SK-N-SH treated with all-trans-retinoic acid at 6 μM for 48 hours (cell line): ENCODE data around the gene PPM1H.

Source experiments
- ATAC-seq: fragments of 200-7000 bp; cut with Tn5 transposase; 3 replicates; pipeline ENCODE4 v1.9.1; 2020; ENCODE audit warnings: mild to moderate bottlenecking, moderate library complexity
- ARNTL ChIP-seq: fragments of 450-650 bp; formaldehyde crosslinking; IDR thresholded peaks from 2 replicates; pipeline ENCODE4 v1.5.0; 2020; ENCODE audit warnings: low read depth, mild to moderate bottlenecking, moderate library complexity, borderline replicate concordance
- ESRRG ChIP-seq: fragments of 250-450 bp; sonication (Bioruptor Pico); IDR thresholded peaks from 2 replicates; pipeline ENCODE4 v1.6.1; 2021; ENCODE audit warnings: mild to moderate bottlenecking
- GLIS3 ChIP-seq: fragments of 250-450 bp; sonication (Bioruptor Pico); IDR thresholded peaks from 2 replicates; pipeline ENCODE4 v1.5.0; 2020; ENCODE audit warnings: mild to moderate bottlenecking, moderate library complexity
- ISL1 ChIP-seq: fragments of 250-450 bp; sonication (Bioruptor Pico); IDR thresholded peaks from 2 replicates; pipeline ENCODE4 v2.1.2; 2022; ENCODE audit warnings: mild to moderate bottlenecking, moderate library complexity
- OSR1 ChIP-seq: fragments of 250-450 bp; sonication (Bioruptor Pico); IDR thresholded peaks from 2 replicates; pipeline ENCODE4 v1.8.0; 2022; ENCODE audit warnings: moderate library complexity, mild to moderate bottlenecking, inconsistent platforms
- PPARA ChIP-seq: fragments of 250-450 bp; sonication (Bioruptor Pico); IDR thresholded peaks from 2 replicates; pipeline ENCODE4 v1.5.0; 2020; ENCODE audit warnings: mild to moderate bottlenecking, borderline replicate concordance
- SNAI2 ChIP-seq: fragments of 250-450 bp; sonication (Bioruptor Pico); IDR thresholded peaks from 2 replicates; pipeline ENCODE4 v1.5.0; 2020; ENCODE audit warnings: mild to moderate bottlenecking, moderate library complexity
- TOX ChIP-seq: fragments of 250-450 bp; sonication (Bioruptor Pico); IDR thresholded peaks from 2 replicates; pipeline ENCODE4 v1.8.0; 2021; ENCODE audit warnings: mild to moderate bottlenecking, moderate library complexity, borderline replicate concordance
- ZC3H10 ChIP-seq: fragments of 250-450 bp; sonication (Bioruptor Pico); IDR thresholded peaks from 2 replicates; pipeline ENCODE4 v1.5.1; 2021; ENCODE audit warnings: mild to moderate bottlenecking, moderate library complexity
- ZFP3 ChIP-seq: fragments of 250-450 bp; sonication (Bioruptor Pico); IDR thresholded peaks from 2 replicates; pipeline ENCODE4 v1.5.0; 2020; ENCODE audit warnings: mild to moderate bottlenecking, moderate library complexity
- ZFP30 ChIP-seq: fragments of 450-650 bp; formaldehyde crosslinking; IDR thresholded peaks from 2 replicates; pipeline ENCODE4 v1.5.0; 2022; ENCODE audit warnings: mild to moderate bottlenecking, moderate library complexity
- ZNF8 ChIP-seq: fragments of 450-650 bp; formaldehyde crosslinking; IDR thresholded peaks from 2 replicates; pipeline ENCODE4 v1.5.0; 2020; ENCODE audit warnings: mild to moderate bottlenecking, moderate library complexity
- TF ChIP-seq, protein P1 (sequence below): fragments of 250-450 bp; sonication (Bioruptor Pico); IDR thresholded peaks from 2 replicates; pipeline ENCODE4 v1.5.1; 2020; ENCODE audit warnings: low read depth, mild to moderate bottlenecking, moderate library complexity
- TF ChIP-seq, protein P2 (sequence below): fragments of 250-450 bp; sonication (Bioruptor Pico); IDR thresholded peaks from 2 replicates; pipeline ENCODE4 v1.5.1; 2021; ENCODE audit warnings: mild to moderate bottlenecking, moderate library complexity
- TF ChIP-seq, protein P3 (sequence below): fragments of 250-450 bp; sonication (Bioruptor Pico); IDR thresholded peaks from 2 replicates; pipeline ENCODE4 v1.8.0; 2020; ENCODE audit warnings: mild to moderate bottlenecking, moderate library complexity, borderline replicate concordance
- TF ChIP-seq, protein P4 (sequence below): fragments of 250-450 bp; sonication (Bioruptor Pico); IDR thresholded peaks from 2 replicates; pipeline ENCODE4 v1.5.0; 2020; ENCODE audit warnings: mild to moderate bottlenecking, moderate library complexity

The PPM1H gene

DNA sequence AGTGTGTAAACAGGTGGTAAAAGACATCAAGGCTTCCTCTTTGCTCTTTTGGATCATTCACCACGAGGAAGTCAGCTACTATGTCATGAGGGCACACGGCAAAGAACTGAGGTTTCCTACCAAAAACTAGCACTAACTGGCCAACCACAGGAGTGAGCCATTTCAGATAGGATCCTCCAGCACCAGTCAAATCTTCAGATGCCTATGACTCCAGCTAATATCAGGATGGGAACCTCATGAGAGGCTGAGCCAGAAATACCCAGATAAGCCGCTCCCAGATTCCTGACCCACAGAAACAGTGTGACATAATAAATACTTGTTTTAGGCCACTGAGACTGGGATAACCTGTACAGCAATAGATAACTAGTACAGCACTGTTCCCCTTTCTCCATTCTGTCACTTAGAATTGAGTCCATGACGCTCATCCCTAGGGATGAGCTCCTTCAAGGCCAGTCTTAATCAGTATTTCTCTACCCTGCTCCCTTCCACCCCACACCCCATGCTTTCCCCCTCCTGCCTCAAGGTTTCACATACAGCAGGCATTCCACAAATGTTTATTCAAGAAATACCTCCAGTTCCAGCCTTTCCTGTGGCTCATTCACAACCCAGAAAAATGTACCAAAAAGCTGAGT is 68.4 kb downstream of the PPM1H start:
- ATAC-seq: peak; percentile 74
- TF ChIP-seq, protein P1, sequence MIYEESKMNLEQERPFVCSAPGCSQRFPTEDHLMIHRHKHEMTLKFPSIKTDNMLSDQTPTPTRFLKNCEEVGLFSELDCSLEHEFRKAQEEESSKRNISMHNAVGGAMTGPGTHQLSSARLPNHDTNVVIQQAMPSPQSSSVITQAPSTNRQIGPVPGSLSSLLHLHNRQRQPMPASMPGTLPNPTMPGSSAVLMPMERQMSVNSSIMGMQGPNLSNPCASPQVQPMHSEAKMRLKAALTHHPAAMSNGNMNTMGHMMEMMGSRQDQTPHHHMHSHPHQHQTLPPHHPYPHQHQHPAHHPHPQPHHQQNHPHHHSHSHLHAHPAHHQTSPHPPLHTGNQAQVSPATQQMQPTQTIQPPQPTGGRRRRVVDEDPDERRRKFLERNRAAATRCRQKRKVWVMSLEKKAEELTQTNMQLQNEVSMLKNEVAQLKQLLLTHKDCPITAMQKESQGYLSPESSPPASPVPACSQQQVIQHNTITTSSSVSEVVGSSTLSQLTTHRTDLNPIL: no peak

DNA sequence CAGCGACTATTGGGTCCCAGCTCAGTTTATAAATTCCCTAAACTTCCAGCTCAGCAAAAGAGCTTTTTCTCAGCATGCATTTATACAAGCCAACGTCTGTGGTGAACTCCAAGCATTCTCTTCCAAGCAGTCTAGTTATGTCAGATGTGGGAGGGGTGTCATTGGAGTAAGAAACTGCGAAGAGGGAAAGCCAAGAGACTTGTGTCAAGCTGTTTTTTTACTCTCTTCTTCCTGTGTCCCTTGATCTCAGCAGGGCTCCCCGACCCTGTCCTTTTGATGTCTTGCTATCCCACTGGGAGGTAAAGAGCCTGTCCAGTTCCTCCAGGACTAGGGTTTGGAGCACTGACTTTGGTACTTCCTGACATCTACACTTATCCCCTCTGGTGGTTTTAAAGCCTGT is 69.0 kb downstream of the PPM1H start:
- TF ChIP-seq ESRRG (CRISPR knock-in tag) (no peak), SNAI2 (no peak), ZFP3 (CRISPR knock-in tag) (no peak)
- ATAC-seq: no peak

DNA sequence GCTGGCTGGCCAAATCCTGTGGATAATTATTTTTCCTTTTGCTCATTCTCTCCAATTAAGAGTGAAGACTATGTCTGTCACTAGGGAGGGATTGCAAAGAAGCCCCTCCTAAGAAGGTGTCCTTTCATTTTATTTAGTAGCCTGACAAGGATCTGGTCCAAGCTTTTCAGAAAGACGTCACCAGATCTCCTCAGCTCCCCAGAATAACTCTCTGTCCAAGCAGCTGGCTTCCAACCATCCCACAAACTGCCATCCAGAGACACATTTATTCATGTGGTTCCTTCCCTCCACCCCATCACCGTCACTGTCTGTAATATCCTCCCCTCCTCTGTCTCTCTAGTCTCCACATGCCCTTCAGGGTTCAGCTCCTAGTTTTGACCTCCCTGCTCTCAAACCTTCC is 69.9 kb downstream of the PPM1H start:
- TF ChIP-seq OSR1 (CRISPR knock-in tag): no peak
- no peak for TF ChIP-seq SNAI2
- TF ChIP-seq ESRRG (CRISPR knock-in tag): no peak
- TF ChIP-seq ZFP3 (CRISPR knock-in tag): no peak
- no peak for TF ChIP-seq ARNTL (CRISPR knock-in tag)
- TF ChIP-seq, protein P1: no peak
- no peak for TF ChIP-seq ZC3H10
- TF ChIP-seq, protein P2, sequence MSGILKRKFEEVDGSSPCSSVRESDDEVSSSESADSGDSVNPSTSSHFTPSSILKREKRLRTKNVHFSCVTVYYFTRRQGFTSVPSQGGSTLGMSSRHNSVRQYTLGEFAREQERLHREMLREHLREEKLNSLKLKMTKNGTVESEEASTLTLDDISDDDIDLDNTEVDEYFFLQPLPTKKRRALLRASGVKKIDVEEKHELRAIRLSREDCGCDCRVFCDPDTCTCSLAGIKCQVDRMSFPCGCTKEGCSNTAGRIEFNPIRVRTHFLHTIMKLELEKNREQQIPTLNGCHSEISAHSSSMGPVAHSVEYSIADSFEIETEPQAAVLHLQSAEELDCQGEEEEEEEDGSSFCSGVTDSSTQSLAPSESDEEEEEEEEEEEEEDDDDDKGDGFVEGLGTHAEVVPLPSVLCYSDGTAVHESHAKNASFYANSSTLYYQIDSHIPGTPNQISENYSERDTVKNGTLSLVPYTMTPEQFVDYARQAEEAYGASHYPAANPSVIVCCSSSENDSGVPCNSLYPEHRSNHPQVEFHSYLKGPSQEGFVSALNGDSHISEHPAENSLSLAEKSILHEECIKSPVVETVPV: no peak
- no peak for TF ChIP-seq ZNF8 (CRISPR knock-in tag)
- no peak for TF ChIP-seq PPARA (CRISPR knock-in tag)
- TF ChIP-seq, all 23 proteins: peak for 0
- ATAC-seq: no peak

DNA sequence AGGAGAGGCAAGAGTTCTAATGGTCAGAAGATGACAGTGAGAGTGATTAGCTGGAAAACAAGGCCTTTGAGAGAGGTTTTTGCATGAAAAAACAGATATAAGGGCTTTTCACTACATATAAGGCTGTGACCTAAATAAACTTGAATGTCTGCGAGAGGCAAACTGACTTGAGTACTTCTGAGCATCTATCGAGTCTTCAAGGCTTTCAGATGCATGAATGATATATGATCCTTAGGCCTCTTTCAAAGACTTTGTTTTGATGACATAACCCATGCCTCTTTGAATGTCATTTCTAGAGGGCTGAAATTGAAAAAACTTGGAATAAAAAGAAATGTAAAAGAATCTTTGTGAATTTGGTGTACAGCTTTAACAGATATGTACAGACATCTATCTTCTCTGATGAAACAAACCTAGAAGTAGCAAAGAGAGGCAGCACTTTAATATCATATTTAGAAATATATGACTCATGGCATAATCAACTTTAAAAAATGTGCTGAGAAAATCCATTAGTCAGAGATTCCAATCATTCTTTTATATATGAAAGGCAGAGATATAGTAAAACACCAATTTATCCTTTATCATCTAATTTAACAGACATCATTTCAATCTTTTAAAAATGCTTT is 72.6 kb downstream of the PPM1H start:
- TF ChIP-seq ISL1 (CRISPR knock-in tag): peak; percentile 95
- no peak for TF ChIP-seq ZFP30 (CRISPR knock-in tag)
- TF ChIP-seq, all 23 proteins: peak for 1
- ATAC-seq: peak; percentile 78

DNA sequence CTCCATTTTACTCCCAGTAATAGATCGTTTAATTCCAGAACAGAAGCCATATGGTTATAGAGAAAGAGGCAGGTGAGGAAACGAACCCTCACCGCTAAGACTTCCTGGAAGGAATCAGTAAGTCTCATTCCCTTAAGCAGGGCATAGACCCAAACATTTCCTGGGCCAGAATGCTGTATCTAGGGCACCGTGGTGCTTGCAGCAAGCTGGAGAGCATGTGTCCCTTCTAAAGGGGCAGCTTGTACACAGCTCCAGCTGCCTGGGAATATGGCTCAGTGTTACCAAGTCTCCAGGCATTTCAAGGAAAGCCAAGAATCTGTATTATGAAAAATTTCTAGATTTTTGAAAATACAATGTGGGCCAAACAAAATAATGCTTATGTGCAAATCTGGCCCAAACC is 73.4 kb downstream of the PPM1H start:
- no peak for TF ChIP-seq PPARA (CRISPR knock-in tag)
- ATAC-seq: peak; percentile 38

DNA sequence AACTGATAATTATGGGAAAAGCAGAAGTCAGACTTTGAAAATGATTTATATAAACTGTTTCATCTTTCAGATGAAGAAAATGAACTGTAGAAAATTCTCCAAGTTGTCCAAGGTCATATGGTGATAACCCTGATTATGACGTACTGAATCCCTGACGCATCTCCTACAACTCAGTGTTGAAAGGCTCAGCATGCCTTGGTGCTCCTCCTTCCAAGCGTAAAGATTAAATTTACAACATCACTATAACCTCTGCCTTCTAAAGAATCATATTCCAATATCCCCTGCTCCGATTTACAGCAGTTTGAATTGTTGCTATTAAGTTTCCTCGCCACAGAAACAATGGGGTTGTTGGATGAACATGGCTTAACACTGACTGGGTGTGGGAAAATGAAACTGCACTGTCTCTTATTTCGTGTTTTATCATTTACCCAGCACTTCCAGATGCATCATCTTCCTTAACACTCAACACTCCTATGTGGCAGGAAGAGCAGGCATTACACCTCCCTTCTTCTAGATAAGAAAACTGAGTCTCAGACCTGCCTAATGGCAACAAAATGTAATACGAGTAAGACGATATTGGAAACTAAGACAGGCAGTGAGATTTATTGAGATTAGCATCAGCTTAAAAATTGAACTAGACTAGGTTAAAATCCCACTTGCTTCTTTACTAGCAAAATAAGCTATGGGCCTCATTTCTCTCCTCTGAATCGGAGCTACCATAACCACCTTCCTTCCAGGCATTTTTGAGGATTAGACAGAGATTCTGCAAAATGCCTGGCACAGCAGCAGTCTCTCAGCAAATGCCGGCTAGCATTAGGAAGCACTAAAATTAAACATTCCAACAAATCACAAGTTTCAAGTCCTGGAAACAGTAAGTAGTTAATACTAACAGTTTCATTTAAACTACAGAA is 74.2 kb downstream of the PPM1H start:
- TF ChIP-seq ZNF8 (CRISPR knock-in tag) (no peak), GLIS3 (CRISPR knock-in tag) (no peak), OSR1 (CRISPR knock-in tag) (no peak), ISL1 (CRISPR knock-in tag) (no peak), PPARA (CRISPR knock-in tag) (no peak), ARNTL (CRISPR knock-in tag) (no peak), ZC3H10 (no peak), TOX (CRISPR knock-in tag) (no peak), ESRRG (CRISPR knock-in tag) (no peak)
- TF ChIP-seq, protein P3, sequence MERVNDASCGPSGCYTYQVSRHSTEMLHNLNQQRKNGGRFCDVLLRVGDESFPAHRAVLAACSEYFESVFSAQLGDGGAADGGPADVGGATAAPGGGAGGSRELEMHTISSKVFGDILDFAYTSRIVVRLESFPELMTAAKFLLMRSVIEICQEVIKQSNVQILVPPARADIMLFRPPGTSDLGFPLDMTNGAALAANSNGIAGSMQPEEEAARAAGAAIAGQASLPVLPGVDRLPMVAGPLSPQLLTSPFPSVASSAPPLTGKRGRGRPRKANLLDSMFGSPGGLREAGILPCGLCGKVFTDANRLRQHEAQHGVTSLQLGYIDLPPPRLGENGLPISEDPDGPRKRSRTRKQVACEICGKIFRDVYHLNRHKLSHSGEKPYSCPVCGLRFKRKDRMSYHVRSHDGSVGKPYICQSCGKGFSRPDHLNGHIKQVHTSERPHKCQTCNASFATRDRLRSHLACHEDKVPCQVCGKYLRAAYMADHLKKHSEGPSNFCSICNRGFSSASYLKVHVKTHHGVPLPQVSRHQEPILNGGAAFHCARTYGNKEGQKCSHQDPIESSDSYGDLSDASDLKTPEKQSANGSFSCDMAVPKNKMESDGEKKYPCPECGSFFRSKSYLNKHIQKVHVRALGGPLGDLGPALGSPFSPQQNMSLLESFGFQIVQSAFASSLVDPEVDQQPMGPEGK (CRISPR knock-in tag): no peak
- TF ChIP-seq, protein P4, sequence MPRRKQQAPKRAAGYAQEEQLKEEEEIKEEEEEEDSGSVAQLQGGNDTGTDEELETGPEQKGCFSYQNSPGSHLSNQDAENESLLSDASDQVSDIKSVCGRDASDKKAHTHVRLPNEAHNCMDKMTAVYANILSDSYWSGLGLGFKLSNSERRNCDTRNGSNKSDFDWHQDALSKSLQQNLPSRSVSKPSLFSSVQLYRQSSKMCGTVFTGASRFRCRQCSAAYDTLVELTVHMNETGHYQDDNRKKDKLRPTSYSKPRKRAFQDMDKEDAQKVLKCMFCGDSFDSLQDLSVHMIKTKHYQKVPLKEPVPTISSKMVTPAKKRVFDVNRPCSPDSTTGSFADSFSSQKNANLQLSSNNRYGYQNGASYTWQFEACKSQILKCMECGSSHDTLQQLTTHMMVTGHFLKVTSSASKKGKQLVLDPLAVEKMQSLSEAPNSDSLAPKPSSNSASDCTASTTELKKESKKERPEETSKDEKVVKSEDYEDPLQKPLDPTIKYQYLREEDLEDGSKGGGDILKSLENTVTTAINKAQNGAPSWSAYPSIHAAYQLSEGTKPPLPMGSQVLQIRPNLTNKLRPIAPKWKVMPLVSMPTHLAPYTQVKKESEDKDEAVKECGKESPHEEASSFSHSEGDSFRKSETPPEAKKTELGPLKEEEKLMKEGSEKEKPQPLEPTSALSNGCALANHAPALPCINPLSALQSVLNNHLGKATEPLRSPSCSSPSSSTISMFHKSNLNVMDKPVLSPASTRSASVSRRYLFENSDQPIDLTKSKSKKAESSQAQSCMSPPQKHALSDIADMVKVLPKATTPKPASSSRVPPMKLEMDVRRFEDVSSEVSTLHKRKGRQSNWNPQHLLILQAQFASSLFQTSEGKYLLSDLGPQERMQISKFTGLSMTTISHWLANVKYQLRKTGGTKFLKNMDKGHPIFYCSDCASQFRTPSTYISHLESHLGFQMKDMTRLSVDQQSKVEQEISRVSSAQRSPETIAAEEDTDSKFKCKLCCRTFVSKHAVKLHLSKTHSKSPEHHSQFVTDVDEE (CRISPR knock-in tag): no peak
- ATAC-seq: peak; percentile 14; the same call in 1 of the 3 replicates
